ENCODE results near the gene IL12RB2. TPM values are rescaled to one million over a fixed set of nuclear protein-coding genes. Genes with fewer than 3 reads are reported as not detected.

Gene IL12RB2
- total and polyA plus RNA-seq, 2 donors (not counting 3 experiments of a cell fraction or from before 2014, with no cell fraction given), result 0.42 TPM; not detected in 1

DNA sequence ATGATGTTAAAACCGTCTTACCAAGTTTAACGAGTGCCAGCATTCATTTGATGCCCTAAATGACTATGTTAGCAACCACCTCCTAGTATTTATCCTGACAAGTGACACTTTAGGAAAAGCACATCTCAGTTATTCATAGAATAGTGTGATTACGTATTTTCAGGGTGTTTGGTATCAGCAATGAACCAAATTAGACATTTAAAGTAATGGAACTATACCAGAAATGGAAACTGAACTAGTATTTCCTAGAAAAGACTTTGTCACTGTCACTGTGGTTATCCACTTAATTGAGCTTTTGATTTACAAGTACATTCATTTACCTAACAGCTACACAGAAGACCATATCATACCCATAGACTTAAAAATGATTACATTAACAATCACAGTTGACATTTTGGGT, 3.6 kb upstream of the IL12RB2 start:
- ChIA-PET POLR2A (no interaction called here), CTCF (no interaction called here)
- Histone ChIP-seq H3K4me3 (replicated peaks in 1 of 3; ENCODE audit: insufficient read depth in 1 of 3, low read depth in 1 of 3, low read length in 3 of 3) (no peak overlapping the region), H3K36me3 (ENCODE audit: control insufficient read depth in 2 of 2, extremely low read depth in 1 of 2, insufficient read depth in 2 of 2, low read length in 2 of 2) (no peaks in the 10 kb centered on the region), H3K4me1 (ENCODE audit: control insufficient read depth, extremely low read depth, insufficient read depth, low read length) (no peaks in the 10 kb centered on the region), H3K79me2 (ENCODE audit: control insufficient read depth, insufficient read depth, low read length) (no peaks in the 10 kb centered on the region), H4K20me1 (replicated peaks; ENCODE audit: control insufficient read depth, extremely low read depth, insufficient read depth, low read length) (no peaks in the 10 kb centered on the region), H3K27ac (ENCODE audit: insufficient read depth, low read depth, low read length) (no peak overlapping the region), H3K4me2 (ENCODE audit: insufficient read depth, low read length) (no peak overlapping the region), H3K27me3 (ENCODE audit: control insufficient read depth in 2 of 2, insufficient read depth in 2 of 2, low read length in 2 of 2) (peaks cover 20 to 26% of the 10 kb centered on the region in 2 experiments), H3K9me3 (replicated peaks; ENCODE audit: control insufficient read depth, insufficient read depth, low read length) (no peaks in the 10 kb centered on the region), H3K9ac (replicated peaks; ENCODE audit: extremely low read depth, insufficient read depth, low read length) (no peak overlapping the region), H2AFZ (ENCODE audit: low read depth, low read length) (no peak overlapping the region), H3K9me1 (replicated peaks; ENCODE audit: control insufficient read depth, extremely low read depth, insufficient read depth, low read length) (no peaks in the 10 kb centered on the region)
- TF ChIP-seq, protein P1, sequence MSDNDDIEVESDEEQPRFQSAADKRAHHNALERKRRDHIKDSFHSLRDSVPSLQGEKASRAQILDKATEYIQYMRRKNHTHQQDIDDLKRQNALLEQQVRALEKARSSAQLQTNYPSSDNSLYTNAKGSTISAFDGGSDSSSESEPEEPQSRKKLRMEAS (IDR thresholded peaks at IDR 0.05; ENCODE audit: insufficient read depth, insufficient read length), result no peak
- no peak for TF ChIP-seq JUN (IDR thresholded peaks at IDR 0.05; ENCODE audit: borderline replicate concordance, insufficient read depth, insufficient read length, low read depth)
- TF ChIP-seq, protein P2, sequence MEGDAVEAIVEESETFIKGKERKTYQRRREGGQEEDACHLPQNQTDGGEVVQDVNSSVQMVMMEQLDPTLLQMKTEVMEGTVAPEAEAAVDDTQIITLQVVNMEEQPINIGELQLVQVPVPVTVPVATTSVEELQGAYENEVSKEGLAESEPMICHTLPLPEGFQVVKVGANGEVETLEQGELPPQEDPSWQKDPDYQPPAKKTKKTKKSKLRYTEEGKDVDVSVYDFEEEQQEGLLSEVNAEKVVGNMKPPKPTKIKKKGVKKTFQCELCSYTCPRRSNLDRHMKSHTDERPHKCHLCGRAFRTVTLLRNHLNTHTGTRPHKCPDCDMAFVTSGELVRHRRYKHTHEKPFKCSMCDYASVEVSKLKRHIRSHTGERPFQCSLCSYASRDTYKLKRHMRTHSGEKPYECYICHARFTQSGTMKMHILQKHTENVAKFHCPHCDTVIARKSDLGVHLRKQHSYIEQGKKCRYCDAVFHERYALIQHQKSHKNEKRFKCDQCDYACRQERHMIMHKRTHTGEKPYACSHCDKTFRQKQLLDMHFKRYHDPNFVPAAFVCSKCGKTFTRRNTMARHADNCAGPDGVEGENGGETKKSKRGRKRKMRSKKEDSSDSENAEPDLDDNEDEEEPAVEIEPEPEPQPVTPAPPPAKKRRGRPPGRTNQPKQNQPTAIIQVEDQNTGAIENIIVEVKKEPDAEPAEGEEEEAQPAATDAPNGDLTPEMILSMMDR (IDR thresholded peaks at IDR 0.05; ENCODE audit: extremely low read depth in 1 of 2, insufficient read depth in 1 of 2, low read depth in 1 of 2, low read length in 2 of 2), result no peak
- intact Hi-C loops (cut with micrococcal nuclease), result loop anchor here (10.0 kb wide), 1 partner anchor 69 kb away; no protein-coding TSS in a partner anchor
- no peak for DNase-seq (ENCODE audit: low read depth, low spot score)
- dilution Hi-C loops (cut with MboI; ENCODE audit: extremely low pct_ligation_motif_present, low sequenced_read_pairs), result no loop called here
- BruUV-seq (replicated peaks), result no TSS peak
- no peak for FAIRE-seq

- no TSS peak for BruUV-seq (replicated peaks)
- Histone ChIP-seq H3K9me1 (replicated peaks; ENCODE audit: control insufficient read depth, extremely low read depth, insufficient read depth, low read length) (no peaks in the 10 kb centered on the region), H3K27me3 (ENCODE audit: control insufficient read depth in 2 of 2, insufficient read depth in 2 of 2, low read length in 2 of 2) (peaks cover 24 to 26% of the 10 kb centered on the region in 2 experiments), H3K4me1 (ENCODE audit: control insufficient read depth, extremely low read depth, insufficient read depth, low read length) (no peaks in the 10 kb centered on the region), H3K9me3 (replicated peaks; ENCODE audit: control insufficient read depth, insufficient read depth, low read length) (no peaks in the 10 kb centered on the region), H3K36me3 (ENCODE audit: control insufficient read depth in 2 of 2, extremely low read depth in 1 of 2, insufficient read depth in 2 of 2, low read length in 2 of 2) (no peaks in the 10 kb centered on the region), H3K9ac (replicated peaks; ENCODE audit: extremely low read depth, insufficient read depth, low read length) (no peak overlapping the region), H3K27ac (ENCODE audit: insufficient read depth, low read depth, low read length) (no peak overlapping the region), H3K79me2 (ENCODE audit: control insufficient read depth, insufficient read depth, low read length) (no peaks in the 10 kb centered on the region), H4K20me1 (replicated peaks; ENCODE audit: control insufficient read depth, extremely low read depth, insufficient read depth, low read length) (no peaks in the 10 kb centered on the region), H3K4me3 (replicated peaks in 1 of 3; ENCODE audit: insufficient read depth in 1 of 3, low read depth in 1 of 3, low read length in 3 of 3) (no peak overlapping the region), H2AFZ (ENCODE audit: low read depth, low read length) (no peak overlapping the region), H3K4me2 (ENCODE audit: insufficient read depth, low read length) (no peak overlapping the region)
- TF ChIP-seq MYC (IDR thresholded peaks at IDR 0.05; ENCODE audit: low read depth, low read length) (no peak), EZH2 (IDR thresholded peaks at IDR 0.05; ENCODE audit: borderline replicate concordance, low read depth, low read length, severe bottlenecking) (no peak), JUN (IDR thresholded peaks at IDR 0.05; ENCODE audit: borderline replicate concordance, insufficient read depth, insufficient read length, low read depth) (no peak), GATA2 (IDR thresholded peaks at IDR 0.05; ENCODE audit: insufficient read depth, insufficient read length, low read depth, low read length) (no peak), FOS (IDR thresholded peaks at IDR 0.05; ENCODE audit: borderline replicate concordance, insufficient read depth, low read length) (no peak), POLR2AphosphoS5 (IDR thresholded peaks at IDR 0.05; ENCODE audit: insufficient read depth, low read depth, low read length) (no peak), POLR2A (IDR thresholded peaks at IDR 0.05; ENCODE audit: low read depth, low read length) (no peak)
- TF ChIP-seq, protein P1 (IDR thresholded peaks at IDR 0.05; ENCODE audit: insufficient read depth, insufficient read length), result no peak
- TF ChIP-seq, protein P2 (IDR thresholded peaks at IDR 0.05; ENCODE audit: extremely low read depth in 1 of 2, insufficient read depth in 1 of 2, low read depth in 1 of 2, low read length in 2 of 2), result no peak
- FAIRE-seq (no peak), DNase-seq (ENCODE audit: low read depth, low spot score) (no peak)
- CTCF ChIA-PET, result interaction anchor here (1.6 kb wide), 1 partner anchor 72 kb away, joined by 4 read pairs; no protein-coding TSS in a partner anchor
- dilution Hi-C loops (cut with MboI; ENCODE audit: extremely low pct_ligation_motif_present, low sequenced_read_pairs) (no loop called here), intact Hi-C loops (cut with micrococcal nuclease) (loop anchor here (10.0 kb wide), 1 partner anchor 72 kb away; no protein-coding TSS in a partner anchor)
- POLR2A ChIA-PET, result no interaction called here
Observed at GRCh38 chr1:67306547-67306946, 1.1 kb upstream of the IL12RB2 start.

Data from endothelial cell of umbilical vein (primary cell).